IMR-90 (cell line): Measurements from ENCODE around the gene FLYWCH1. TPM values are rescaled to one million over a fixed set of nuclear protein-coding genes. Genes with fewer than 3 reads are reported as not detected.

Experiments
- ATAC-seq: fragments of 200-7000 bp; cut with Tn5 transposase; 2 replicates; pipeline ENCODE4 v1.9.1; 2020; ENCODE audit warnings: low read depth, mild to moderate bottlenecking, moderate library complexity
- BruUV-seq: library from RNA; stranded (reverse); fragments of 400-500 nt; replicated peaks from 2 replicates; lab custom pipeline; 2021; lab: Mats Ljungman, UMichigan
- CTCF ChIA-PET: fragments of 300-600 bp; formaldehyde crosslinking; extraction: SDS; loops from one replicate; lab custom pipeline; 2021; ENCODE audit warnings: antibody characterized with exemption; lab: Yijun Ruan, JAX
- POLR2A ChIA-PET: fragments of 300-600 bp; sonication (Branson Sonifier 250); formaldehyde crosslinking; loops from one replicate; lab custom pipeline; 2022; ENCODE audit warnings: antibody characterized with exemption; ENCODE audit not compliant: unreplicated experiment; lab: Charles Lee
- DNase-seq: peaks from one replicate; pipeline ENCODE4 v3.0.0; 2013
- H2AFZ ChIP-seq: replicated peaks from 2 replicates; pipeline ENCODE3; 2013; ENCODE audit warnings: low read length, mild to moderate bottlenecking; ENCODE audit not compliant: poor library complexity
- H2AK5ac ChIP-seq: 2 replicates; pipeline ENCODE4 v1.6.1; 2013; ENCODE audit warnings: low read depth, low read length, inconsistent platforms
- H2AK9ac ChIP-seq: replicated peaks from 2 replicates; pipeline ENCODE3; 2013; ENCODE audit warnings: mild to moderate bottlenecking, low read depth, low read length, moderate library complexity; ENCODE audit not compliant: poor library complexity
- H2BK120ac ChIP-seq: 2 replicates; pipeline ENCODE4 v1.6.1; 2013; ENCODE audit warnings: low read depth, low read length, inconsistent platforms
- H2BK15ac ChIP-seq: 3 replicates; pipeline ENCODE4 v1.6.1; 2013; ENCODE audit warnings: low read depth, low read length, inconsistent platforms
- H2BK20ac ChIP-seq: 2 replicates; pipeline ENCODE4 v1.6.1; 2013; ENCODE audit warnings: low read depth, mild to moderate bottlenecking, inconsistent platforms, low read length, moderate library complexity
- H2BK5ac ChIP-seq: 2 replicates; pipeline ENCODE4 v1.6.1; 2013; ENCODE audit warnings: mild to moderate bottlenecking, low read depth, low read length, inconsistent platforms; ENCODE audit not compliant: poor library complexity, severe bottlenecking
- H3K14ac ChIP-seq: replicated peaks from 2 replicates; pipeline ENCODE4 v1.6.1; 2013; ENCODE audit warnings: low read depth, low read length, inconsistent platforms
- H3K18ac ChIP-seq: 2 replicates; pipeline ENCODE4 v1.6.1; 2013; ENCODE audit warnings: low read depth, low read length, control low read depth
- H3K23ac ChIP-seq: 2 replicates; pipeline ENCODE4 v1.6.1; 2013; ENCODE audit warnings: low read depth, low read length, inconsistent platforms
- H3K27ac ChIP-seq: 2 replicates; pipeline ENCODE4 v1.5.1; 2013; ENCODE audit warnings: mild to moderate bottlenecking, control low read depth, low read length; ENCODE audit not compliant: insufficient read depth
- H3K27me3 ChIP-seq: 2 replicates; pipeline ENCODE4 v1.6.1; 2013; ENCODE audit warnings: low read length; ENCODE audit not compliant: control insufficient read depth, insufficient read depth
- H3K36me3 ChIP-seq: 2 replicates; pipeline ENCODE4 v1.6.1; 2013; ENCODE audit warnings: low read length, mixed read lengths; ENCODE audit not compliant: control insufficient read depth, insufficient read depth
- H3K4ac ChIP-seq: 2 replicates; pipeline ENCODE4 v1.6.1; 2013; ENCODE audit warnings: low read depth, low read length, inconsistent platforms
- H3K4me1 ChIP-seq: 2 replicates; pipeline ENCODE4 v1.6.1; 2013; ENCODE audit warnings: low read length, mixed read lengths; ENCODE audit not compliant: control insufficient read depth, insufficient read depth
- H3K4me2 ChIP-seq: 2 replicates; pipeline ENCODE4 v1.6.1; 2013; ENCODE audit warnings: low read depth, mild to moderate bottlenecking, control low read depth, low read length, moderate library complexity
- H3K4me3 ChIP-seq: 2 replicates; pipeline ENCODE4 v1.5.1; 2013; ENCODE audit warnings: low read depth, mild to moderate bottlenecking, control low read depth, low read length, moderate library complexity; ENCODE audit not compliant: insufficient read depth
- H3K56ac ChIP-seq: 2 replicates; pipeline ENCODE4 v1.6.1; 2013; ENCODE audit warnings: low read length, inconsistent platforms; ENCODE audit not compliant: insufficient read depth; ENCODE audit errors: extremely low read depth
- H3K79me1 ChIP-seq, 2 experiments: 2 replicates each; pipeline ENCODE4 v1.6.1; 2013; ENCODE audit warnings: low read length in 2 of 2, inconsistent platforms in 1 of 2, low read depth in 1 of 2
- H3K9ac ChIP-seq: 2 replicates; pipeline ENCODE4 v1.6.1; 2013; ENCODE audit warnings: low read depth, low read length, control low read depth
- H3K9me1 ChIP-seq: 2 replicates; pipeline ENCODE4 v1.6.1; 2013; ENCODE audit warnings: low read length, inconsistent platforms; ENCODE audit not compliant: insufficient read depth
- H3K9me3 ChIP-seq: 2 replicates; pipeline ENCODE4 v1.6.1; 2013; ENCODE audit warnings: low read length; ENCODE audit not compliant: control insufficient read depth, insufficient read depth
- H4K20me1 ChIP-seq: 2 replicates; pipeline ENCODE4 v1.6.1; 2013; ENCODE audit warnings: low read length, inconsistent platforms; ENCODE audit not compliant: insufficient read depth
- H4K5ac ChIP-seq: 2 replicates; pipeline ENCODE4 v1.6.1; 2013; ENCODE audit warnings: mild to moderate bottlenecking, low read depth, low read length, control low read depth
- H4K8ac ChIP-seq, 2 experiments: 2 replicates each; pipeline ENCODE4 v1.6.1; 2013; ENCODE audit warnings: low read depth in 2 of 2, low read length in 2 of 2, control low read depth in 1 of 2, inconsistent platforms in 1 of 2
- H4K91ac ChIP-seq: 2 replicates; pipeline ENCODE4 v1.6.1; 2013; ENCODE audit warnings: low read depth, low read length, inconsistent platforms; ENCODE audit not compliant: insufficient read depth
- CHD1 ChIP-seq: IDR thresholded peaks from 2 replicates; pipeline ENCODE4 v1.6.1; 2012; ENCODE audit warnings: low read depth, low read length, improper control_type of control experiment
- MAFK ChIP-seq: IDR thresholded peaks from 2 replicates; pipeline ENCODE4 v1.6.1; 2012; ENCODE audit warnings: low read depth, low read length, improper control_type of control experiment
- MAZ ChIP-seq: IDR thresholded peaks from 2 replicates; pipeline ENCODE4 v1.6.1; 2012; ENCODE audit warnings: low read depth, mild to moderate bottlenecking, low read length, improper control_type of control experiment, moderate library complexity, borderline replicate concordance
- POLR2A ChIP-seq: IDR thresholded peaks from 2 replicates; pipeline ENCODE4 v1.6.1; 2012; ENCODE audit warnings: mild to moderate bottlenecking, low read depth, low read length
- RFX5 ChIP-seq: IDR thresholded peaks from 2 replicates; pipeline ENCODE4 v1.8.0; 2012; ENCODE audit warnings: low read depth, mild to moderate bottlenecking, low read length, moderate library complexity
- SMC3 ChIP-seq: fragments of 150-350 bp; IDR thresholded peaks from 2 replicates; pipeline ENCODE4 v1.6.1; 2016; ENCODE audit warnings: low read depth, mild to moderate bottlenecking, antibody characterized with exemption, low read length, moderate library complexity
- USF2 ChIP-seq: fragments of 150-350 bp; IDR thresholded peaks from 2 replicates; pipeline ENCODE4 v1.6.1; 2017; ENCODE audit warnings: mild to moderate bottlenecking, antibody characterized with exemption, low read length, low read depth
- WGBS, 2 experiments: methylation state at CpG; one replicate each; pipeline versions ENCODE4 v1.1.5 to v1.1.7; 2013; ENCODE audit warnings: missing lambda C conversion rate in 2 of 2; ENCODE audit not compliant: insufficient read length in 1 of 2; ENCODE audit errors: extremely low coverage in 2 of 2; 5-methylcytosine and 5-hydroxymethylcytosine counted together
- dilution Hi-C: fragments of 300-500 bp; cut with HindIII; formaldehyde crosslinking; loops from one replicate; pipeline ENCODE4 v1.14.3; 2018; ENCODE audit warnings: low sequenced_read_pairs; ENCODE audit not compliant: unreplicated experiment
- in situ Hi-C: fragments of 300-500 bp; cut with MboI; formaldehyde crosslinking; loops from 3 replicates; pipeline ENCODE4 v1.14.3; 2019; ENCODE audit warnings: low sequenced_read_pairs, inconsistent platforms, mixed read lengths
- intact Hi-C: fragments of 100-400 bp; cut with micrococcal nuclease; formaldehyde crosslinking; loops from 2 replicates; pipeline ENCODE4 v1.10.0; 2022
- polyA plus RNA-seq, 3 experiments: library from polyadenylated mRNA; depleted of rRNA; stranded (reverse); fragments of >200 nt; gene quantifications; 2 replicates each; pipeline ENCODE4 v1.2.3, GENCODE V29; 2012; ENCODE audit warnings: low replicate concordance in 1 of 3
- total RNA-seq: library from RNA; depleted of rRNA; stranded (reverse); fragments of >200 nt; gene quantifications from 2 replicates; pipeline ENCODE4 v1.2.3, GENCODE V29; 2012

FLYWCH1 gene
- total and polyA plus RNA-seq, 2 of the 4 experiments (the other 2 are of a cell fraction) = 14.3 to 25.2 TPM

- Histone ChIP-seq H4K8ac (no peak overlapping the region), H2BK20ac (no peak overlapping the region), H3K4me3 (no peak overlapping the region), H4K91ac (no peak overlapping the region), H3K27me3 (no peaks in the 10 kb centered on the region), H3K23ac (no peak overlapping the region), H3K18ac (no peak overlapping the region; the same call in 1 of the 2 replicates), H3K56ac (no peak overlapping the region), H3K27ac (no peak overlapping the region), H4K5ac (no peak overlapping the region), H3K9me3 (no peaks in the 10 kb centered on the region), H3K9me1 (peaks cover 10% of the 10 kb centered on the region), H4K20me1 (peaks cover 10% of the 10 kb centered on the region; the same call in 1 of the 2 replicates), H3K9ac (no peak overlapping the region), H3K79me1 (peaks cover 6 to 27% of the 10 kb centered on the region in 2 experiments), H2BK120ac (no peak overlapping the region), H2BK5ac (peak overlapping the region; percentile 49), H3K14ac (peak overlapping the region; percentile 10; the same call in 1 of the 2 replicates), H2AFZ (no peak overlapping the region), H3K4ac (peak overlapping the region; percentile 19), H2AK5ac (peak overlapping the region; percentile 88; the same call in 1 of the 2 replicates), H3K36me3 (peaks cover 34% of the 10 kb centered on the region), H3K4me2 (no peak overlapping the region), H3K4me1 (peaks cover 8% of the 10 kb centered on the region), H2BK15ac (no peak overlapping the region), H2AK9ac (peak overlapping the region; percentile 22)
- ATAC-seq = peak; percentile 72
- peak; percentile 43 for DNase-seq
- intact Hi-C loops = no loop called here
- 0% methylated on average over 1 of the region's 4 CpGs; no CpG with 5 or more reads in 1 of the 2 experiments for WGBS, 2 experiments
- TF ChIP-seq SMC3 = no peak
- TF ChIP-seq USF2 = no peak
- no peak for TF ChIP-seq MAFK
- no peak for TF ChIP-seq MAZ
- no peak for TF ChIP-seq POLR2A
- TF ChIP-seq CHD1 = no peak
- TF ChIP-seq RFX5 = no peak
- dilution Hi-C loops = no loop called here
- POLR2A ChIA-PET = no interaction called here
- in situ Hi-C loops = no loop called here
- CTCF ChIA-PET = no interaction called here
- no TSS peak for BruUV-seq
Observed at GRCh38 chr16:2895813-2896212, 15.9 kb upstream of the FLYWCH1 start.
